GM18508 (cell line): ENCODE results near the gene ANTXR1.
"Not testable (repeated sequence)": the region's sequence is repeated elsewhere in the genome, so short reads cannot be mapped to it uniquely, and the experiment has no call there.

Source experiments
- ATAC-seq: cut with Tn5 transposase; IDR thresholded peaks from one replicate; pipeline ENCODE4 v1.9.1; 2021; ENCODE audit warnings: moderate number of reproducible peaks; ENCODE audit not compliant: insufficient read depth, unreplicated experiment

ANTXR1 gene

DNA sequence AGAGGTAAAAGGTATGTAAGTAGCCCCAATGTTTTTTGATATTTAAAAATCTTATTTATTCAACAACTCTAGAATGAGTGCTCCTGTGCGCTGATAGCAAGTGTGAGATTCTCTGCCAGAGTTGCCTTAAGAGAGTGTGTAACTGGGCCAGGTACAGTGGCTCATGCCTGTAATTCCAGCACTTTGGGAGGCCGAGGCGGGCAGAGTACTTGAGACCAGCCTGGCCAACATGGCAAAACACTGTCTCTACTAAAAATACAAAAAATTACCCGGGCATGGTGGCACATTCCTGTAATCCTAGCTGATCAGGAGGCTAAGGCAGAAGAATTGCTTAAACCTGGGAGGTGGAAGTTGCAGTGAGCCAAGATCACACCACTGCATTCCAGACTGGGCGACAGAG, 161.2 kb downstream of the ANTXR1 start:
- not testable (repeated sequence) for ATAC-seq

DNA sequence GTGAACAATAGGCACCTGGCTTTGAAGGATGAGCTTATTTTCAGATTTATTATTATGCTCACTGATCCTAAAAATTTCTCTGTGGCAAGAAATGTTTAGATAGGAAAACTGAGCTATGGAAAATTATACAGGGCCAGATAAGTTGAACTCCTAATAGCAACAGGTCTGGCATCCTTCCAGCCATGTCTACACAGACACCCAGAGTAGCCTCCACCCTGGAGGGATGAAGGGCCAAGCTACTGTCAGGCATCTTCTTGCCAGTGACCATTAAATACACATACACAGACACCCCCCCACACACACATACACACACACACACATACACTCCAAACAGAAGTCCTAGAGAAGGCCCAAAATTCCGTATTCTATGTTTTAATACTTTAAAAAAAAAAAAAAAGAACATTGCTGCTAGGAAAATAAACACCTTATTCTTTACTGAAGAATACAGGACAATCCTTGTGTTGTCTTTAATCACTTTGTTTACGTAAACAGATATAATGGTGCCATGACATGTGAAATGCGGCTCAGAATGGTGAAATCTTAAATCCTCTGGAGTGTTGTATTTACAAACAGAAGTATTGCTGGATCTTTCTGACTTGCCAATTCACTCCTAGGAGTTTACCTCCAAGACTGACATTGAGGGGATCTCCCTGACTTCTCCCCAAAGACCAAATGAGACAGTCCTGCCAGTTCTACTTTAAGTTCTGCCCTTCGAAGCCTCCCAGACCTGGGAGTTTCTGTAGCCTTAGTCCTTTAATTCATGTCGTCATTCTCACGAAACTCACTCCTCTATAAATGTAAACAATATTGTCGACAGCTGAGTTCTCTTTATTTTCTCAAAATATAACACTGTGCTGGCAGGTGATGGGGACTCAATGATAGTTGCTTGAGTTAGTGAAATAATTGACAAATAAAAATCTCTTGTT, 163.1 kb downstream of the ANTXR1 start:
- ATAC-seq: no peak

DNA sequence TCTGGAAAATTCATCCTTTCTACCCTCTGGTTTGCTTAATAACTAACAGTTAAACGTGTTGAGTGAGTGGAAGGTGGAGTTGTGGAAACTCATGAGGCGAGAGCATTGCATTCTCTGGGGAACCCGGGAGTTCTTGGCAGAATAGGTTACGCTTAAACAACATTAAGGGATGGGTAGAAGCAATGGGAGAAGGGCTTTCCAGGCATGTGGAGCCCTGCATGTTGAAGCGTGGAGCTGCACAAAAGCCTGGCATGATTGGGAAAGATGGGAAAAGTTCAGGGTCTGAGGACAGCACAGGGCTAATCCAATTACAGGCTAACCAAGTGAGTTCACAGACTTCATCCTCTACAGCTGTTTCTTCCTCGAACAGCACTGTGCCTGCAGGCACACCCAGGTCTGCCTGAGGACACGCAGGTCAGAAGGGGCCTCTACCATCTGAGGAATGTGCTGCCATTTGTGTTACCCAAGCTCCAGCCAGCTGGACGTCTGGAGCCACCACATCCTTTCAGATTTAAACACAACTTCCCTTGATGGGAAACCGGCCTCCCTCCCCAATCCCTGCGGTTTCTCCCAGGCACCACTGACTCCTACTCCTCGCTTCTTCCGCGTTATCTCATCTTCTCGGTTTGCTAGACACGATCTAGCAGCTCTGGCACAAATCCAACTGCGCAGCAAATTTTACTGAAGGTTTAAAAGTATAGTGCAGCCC, 164.2 kb downstream of the ANTXR1 start:
- no peak for ATAC-seq

DNA sequence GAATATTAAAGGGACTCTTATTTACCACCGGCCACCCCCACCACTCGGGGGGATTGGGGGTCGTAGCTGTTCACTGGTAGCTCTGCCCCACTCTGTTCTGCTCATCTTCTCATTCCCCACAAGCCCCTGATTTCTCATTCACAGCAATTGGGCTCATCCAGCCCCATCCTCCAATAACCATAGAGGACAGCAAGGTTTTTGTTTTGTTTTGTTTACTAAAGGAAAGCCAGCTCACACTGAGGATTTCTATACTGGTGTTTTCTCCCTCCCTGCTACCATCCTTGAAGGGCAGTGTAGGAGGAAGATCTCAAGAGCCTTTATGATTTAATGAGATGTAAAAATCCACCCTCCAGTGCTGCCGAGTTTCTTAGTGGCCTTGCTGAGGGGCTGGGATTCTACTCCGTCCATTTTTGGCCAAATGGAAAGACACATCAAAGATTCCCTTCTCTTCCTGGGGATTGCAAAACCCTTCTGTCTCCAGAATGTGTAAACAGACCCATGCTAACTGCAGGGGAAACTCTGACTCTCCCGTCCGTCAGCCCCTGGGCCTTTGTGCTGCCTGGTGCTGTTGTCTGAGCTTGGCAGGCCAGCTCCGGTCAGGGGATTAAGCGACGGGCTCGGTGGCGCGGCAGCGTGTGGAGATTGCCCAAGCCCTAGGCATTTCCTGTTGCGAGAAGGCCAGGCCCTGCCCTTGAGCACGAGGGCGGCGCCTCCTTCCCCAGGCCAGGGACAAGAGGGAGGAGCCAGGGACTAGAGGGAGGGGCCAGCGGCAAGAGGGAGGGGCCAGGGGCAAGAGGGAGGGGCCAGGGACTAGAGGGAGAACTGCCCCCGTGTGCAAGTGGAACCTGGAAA, 165.0 kb downstream of the ANTXR1 start:
- no peak for ATAC-seq

DNA sequence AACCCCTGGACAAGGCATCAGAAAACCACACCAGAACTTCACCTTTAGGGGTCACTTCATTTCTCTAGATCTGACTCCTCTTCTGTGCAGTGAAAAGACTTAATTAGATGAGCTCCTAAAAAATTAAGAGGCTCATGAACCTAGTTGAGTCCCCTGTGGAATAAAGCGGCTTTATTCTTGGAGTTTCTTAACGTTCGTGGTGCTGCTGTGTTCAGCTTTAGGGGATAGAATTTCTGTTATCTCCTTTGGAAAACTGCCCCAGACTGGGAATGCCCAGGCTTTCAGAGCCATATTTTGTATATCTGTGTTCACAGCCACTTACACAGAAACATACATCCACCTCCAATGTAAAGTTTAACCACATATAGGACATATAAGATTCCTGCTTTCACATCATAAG, 165.8 kb downstream of the ANTXR1 start:
- ATAC-seq: no peak

DNA sequence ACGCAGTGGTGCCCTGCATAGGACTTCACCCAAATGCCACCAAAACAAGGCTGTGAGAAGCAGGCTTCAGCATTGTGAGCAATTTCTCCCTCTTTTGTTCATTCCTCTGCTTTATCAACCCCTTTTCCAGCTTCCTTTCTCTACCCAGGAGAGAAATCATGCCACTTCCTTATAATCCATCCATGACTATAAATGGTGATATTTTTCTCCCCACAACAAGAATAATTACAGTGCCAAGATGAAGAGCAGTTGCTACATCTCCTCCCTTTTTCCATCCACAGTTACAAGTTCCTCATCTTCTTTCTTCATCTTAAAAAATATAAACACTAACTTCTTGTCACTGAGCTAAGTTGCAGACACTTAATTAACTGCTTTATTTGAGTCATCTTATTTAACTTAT, 167.2 kb downstream of the ANTXR1 start:
- ATAC-seq: no peak

DNA sequence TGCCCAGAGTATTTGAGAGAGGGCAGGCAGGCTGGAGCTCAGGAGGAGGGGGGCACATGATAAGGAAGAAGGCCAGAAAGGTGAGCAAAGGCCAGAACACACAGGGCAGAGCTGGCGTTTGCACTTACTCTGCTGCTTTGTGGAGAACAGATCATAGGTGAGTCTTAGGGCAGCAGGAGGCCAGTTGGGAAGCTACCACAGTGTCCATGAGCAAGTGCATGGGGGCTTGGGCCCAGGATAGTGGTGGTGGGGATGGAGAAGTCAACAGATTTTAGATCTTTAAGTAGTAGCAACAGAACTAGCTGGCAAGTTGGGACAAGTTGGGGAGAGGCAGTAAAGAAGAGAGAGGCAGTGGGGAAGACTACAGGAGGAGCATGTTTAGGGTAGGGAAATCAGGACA, 168.0 kb downstream of the ANTXR1 start:
- ATAC-seq: no peak

DNA sequence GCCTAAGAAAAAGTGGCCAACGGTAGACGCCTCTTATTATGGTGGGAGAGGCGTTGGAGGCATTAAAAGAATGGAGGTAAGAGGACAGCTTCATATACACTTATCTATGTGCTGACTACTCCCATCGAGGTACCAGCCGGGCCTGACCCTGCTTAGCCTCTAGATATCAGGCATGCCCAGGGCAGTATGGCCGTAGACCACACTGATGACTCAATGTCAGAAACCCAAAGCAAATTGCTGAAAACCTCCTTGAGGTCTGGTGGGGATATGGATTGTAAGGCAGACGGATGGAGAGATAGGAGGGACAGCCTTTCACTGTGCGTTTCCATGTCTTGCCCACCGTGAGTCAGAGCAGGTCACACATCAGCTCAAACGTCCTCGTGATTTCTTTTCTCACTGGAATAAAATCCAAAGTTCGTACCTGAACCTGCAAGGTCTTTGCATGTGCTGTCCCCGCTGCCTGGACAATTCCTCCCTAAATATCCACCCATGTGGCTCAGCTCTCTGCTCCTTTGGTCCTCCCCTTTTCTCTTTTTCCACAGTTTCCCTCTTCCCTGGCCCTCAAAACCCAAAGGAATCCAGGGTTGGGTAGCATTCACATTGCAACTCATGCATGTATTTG, 168.9 kb downstream of the ANTXR1 start:
- ATAC-seq: no peak

DNA sequence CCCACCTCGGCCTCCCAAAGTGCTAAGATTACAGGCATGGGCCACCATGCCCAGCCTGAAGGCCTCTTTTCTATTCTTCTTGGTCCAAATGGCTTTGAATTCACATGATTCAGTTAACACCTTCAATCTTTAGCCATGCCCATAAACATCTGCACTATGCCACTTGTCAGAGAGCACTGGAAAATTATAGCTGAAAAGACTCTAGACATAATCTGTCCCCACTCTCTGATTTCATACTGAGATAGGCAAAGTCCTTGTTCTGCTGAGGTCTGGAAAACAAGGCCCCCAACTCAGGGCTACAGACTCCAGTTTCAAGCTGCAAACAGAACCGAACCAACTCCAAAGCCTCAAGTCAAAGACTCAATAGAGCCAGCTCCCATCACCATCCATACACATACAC, 170.7 kb downstream of the ANTXR1 start:
- ATAC-seq: no peak

DNA sequence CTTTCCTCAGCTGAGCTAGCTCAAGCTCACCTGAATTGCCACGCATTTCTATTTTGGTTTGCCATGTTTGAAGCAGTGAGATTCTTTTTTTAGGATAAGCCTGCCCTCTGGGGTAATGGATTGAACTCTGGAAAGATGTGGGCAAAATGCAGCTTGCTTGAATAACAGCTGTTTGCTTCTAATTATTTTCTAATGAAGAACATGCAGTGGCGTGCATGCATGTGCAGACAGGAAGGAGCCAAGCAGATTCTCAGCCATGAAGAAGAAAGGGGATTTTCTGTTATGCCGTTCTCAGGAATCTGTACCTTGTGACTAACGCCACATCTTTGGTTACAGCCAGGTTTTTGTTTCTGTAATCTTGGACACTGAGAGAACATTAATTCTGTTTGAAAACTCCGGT, 171.2 kb downstream of the ANTXR1 start:
- ATAC-seq: no peak

DNA sequence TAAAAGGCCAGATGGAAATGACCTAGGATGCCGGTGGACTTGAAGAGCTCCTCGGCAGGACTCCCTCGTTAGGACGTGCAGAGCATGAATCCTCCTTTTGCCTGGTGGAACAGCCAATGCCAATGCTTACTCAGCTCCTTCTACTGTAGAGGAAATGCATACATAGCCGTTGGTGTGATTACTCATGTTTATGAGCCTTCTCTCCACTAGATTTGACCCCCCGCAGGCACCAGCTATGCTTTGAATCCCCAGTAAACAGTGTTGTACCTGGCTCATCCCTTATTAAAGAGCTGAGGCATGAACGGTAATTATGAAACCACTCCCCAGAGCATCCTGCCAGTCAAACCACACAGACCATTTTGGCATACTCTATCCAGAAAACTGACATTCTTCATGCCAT, 172.8 kb downstream of the ANTXR1 start:
- ATAC-seq: no peak

DNA sequence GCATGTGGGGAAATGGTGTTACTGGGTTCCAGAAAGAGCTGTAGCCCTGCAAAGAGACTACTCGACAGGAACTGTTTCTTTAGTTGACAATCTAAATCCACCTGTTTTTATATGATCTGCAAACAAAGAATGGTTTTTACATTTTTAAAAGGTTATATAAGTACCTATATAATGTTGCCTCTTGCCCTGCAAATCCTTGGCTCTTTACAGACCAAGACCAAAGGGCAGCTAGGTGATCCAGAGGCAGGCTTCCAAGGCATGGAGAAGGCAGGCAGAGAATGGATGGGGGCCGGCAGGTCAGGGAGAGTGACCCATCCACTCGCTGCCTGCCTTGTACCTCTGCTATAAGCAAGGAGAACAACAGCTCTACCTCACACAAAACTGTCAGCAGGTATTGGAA, 173.6 kb downstream of the ANTXR1 start:
- no peak for ATAC-seq

DNA sequence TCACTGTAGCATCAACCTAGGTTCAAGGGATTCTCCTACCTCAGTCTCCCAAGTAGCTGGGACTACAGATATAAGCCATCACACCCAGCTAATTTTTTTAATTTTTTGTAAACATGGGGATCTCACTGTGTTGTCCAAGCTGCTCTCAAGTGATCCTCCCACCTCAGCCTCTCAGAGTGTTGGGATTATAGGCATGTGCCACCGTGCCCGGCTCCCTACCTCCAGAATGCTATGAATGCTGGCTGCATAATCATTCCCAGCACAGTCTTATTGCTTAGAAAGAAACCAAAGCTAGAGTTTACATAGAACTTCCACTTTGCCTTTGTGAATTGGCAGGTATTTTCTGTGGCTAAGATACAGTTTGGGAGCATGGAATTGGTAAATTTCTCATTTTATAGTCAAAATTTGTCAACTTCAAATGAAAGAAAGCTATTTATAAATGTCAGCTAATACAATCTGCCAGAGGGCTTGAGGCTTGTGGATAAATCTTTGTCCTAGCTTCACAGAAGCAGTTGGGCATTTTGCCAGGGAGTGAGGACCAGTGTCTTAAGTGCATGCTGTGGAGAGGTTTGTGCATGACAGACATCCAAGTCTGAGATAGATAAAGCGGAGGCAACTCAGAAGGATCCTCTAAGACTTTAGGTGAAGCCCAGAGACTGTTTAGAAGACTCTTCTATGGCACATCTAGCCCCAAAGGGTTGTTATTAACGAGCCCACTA, 175.4 kb downstream of the ANTXR1 start:
- no peak for ATAC-seq

DNA sequence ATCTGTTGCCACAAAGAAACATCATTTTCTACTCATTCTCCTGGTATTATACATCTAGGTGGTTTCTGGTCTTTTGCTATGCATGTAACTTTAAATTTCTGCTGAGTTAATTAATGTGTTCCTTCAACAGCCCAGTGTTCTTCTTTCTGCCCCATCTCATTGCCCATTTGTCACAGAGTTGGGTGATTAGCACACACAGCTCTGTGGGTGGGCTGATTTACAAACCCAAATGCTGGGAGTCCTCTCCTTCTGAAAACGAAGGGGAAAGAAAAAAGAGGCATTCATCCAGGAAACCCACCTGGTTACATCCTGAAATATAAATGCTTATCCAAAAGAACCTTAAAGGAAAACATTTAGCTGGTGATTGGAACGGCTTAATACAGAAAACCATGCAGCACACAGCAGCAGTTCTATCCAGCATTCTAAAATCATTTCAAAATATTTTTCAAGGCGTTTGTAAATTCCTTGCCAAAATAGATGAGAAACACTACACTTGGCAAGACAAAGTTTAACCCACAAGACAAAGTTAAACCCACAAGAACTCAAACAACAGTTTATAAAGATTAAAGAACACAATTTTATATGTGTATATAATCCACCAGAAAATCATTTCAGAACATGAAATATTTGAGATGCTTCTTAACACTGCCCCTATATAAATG, 177.9 kb downstream of the ANTXR1 start:
- ATAC-seq: no peak

DNA sequence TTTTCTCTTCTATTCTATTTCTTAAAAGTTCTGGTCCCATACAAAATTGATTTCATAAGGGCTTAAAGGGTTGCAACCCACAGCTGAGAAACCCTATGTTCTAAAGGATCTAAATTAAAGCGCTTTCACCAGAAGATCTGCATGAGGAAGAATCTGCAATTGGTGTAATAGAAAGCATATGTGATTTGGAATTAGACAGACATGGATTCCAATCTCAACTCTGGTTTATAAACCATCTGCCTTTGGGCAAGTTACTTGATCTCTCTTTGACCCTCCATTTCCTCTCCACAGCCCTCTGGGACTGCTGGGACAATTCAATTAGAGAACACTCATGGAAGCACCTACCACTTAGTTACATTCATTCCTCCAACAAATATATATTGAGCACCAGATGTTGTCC, 178.7 kb downstream of the ANTXR1 start:
- ATAC-seq: no peak

DNA sequence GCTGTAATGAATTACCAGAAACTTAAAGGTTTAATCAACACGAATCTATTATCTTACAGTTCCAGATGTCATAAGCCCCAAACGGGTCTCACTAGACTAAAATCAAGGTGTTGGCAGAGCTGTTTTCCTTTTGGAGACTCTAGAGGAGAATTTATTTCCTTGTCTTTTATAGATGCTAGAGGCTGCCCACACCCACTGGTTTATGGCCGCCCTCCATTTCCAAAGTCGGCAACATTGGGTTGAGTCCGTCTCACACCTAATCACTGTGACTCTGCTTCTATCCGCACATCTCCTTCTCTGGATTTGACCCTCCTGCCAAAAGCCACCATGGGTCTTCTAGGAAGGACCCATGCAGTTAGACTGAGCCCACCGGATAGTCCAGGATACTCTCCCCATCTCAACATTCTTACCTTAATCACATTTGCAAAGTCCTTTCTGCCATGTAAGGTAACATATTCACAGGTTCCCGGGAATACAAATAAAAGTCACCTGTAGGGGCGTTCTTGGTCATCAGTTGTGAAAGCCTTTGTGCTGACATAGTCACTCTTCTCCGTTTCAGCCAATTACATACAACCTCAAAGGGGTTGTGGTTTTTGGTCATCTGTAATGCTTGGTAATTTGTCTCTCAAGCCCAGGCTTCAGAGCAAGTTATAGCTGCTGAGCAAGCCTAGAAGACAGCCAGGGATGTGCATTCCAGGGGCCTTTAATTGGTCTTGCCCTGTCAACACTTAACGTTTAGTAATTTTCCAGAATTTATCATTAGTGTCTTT, 179.4 kb downstream of the ANTXR1 start:
- no peak for ATAC-seq

DNA sequence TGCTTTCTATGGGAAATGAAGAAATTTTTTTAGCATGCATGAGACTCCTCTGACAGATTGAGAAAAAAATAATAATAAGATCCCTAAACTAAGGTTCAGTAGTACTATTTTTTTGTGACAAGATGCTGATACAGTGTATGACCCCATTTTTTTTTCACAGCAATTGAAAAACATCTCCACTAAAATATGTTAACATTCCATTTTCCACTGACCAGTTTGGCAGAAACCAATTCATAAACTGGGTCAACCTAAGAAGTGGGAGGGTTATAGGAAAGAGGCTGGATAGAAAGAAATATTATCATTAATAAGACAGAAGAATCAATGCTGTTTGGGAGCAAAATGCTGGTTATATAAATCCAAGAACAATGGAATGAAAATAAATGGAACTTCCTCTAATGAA, 182.7 kb downstream of the ANTXR1 start:
- ATAC-seq: no peak

DNA sequence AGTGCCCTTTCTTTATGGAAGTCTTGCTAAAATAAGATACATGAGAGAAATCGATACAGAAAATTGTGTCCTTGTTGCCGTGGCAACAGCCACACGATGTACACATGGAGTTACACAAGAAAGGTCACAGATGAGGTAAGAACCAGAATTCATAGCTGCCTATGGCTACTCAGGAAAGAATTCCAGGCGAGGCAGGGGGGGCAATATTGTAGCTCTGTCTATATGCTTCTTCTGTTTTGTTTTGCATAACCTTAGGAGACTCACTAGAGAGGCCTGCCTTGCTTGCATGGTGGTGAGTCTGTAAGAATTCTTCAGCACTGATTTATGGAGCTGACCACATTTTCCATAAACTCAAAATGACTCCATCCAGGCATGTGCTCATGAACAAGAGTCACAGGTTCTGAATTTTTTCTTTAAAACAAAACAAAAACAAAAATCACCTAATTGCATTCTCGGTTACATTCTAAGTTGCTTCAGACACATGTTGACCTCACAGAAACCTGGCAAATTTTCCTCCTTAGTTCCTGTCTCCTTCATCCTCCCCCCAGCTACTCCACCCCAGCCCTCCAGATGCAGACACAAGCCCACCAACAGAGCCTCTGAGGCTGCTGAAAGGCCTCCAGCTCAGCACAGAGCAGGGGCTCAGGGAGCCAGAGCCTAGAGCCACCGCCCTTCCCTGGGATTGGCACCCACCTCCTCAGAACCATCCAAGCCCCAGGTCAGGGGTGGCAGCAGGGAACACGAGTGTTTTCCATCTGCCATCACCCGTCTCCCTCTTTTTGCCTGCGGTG, 183.5 kb downstream of the ANTXR1 start:
- no peak for ATAC-seq
